CD4-positive, alpha-beta T cell treated with Interleukin-15 for 1 hour (primary cell): ENCODE results near the gene CHMP2A.

Source experiments
- DNase-seq: peaks from one replicate; pipeline ENCODE4 v3.0.0-alpha.2; 2020

CHMP2A gene

GRCh38 chr19:58569943-58570670 lies 15.2 kb upstream of the CHMP2A start:
- DNase-seq: peak; percentile 13

- peak; percentile 12 for DNase-seq
Measured at GRCh38 chr19:58569191-58569942, 14.5 kb upstream of the CHMP2A start.

GRCh38 chr19:58568453-58569130 lies 13.7 kb upstream of the CHMP2A start:
- peak; percentile 11 for DNase-seq

GRCh38 chr19:58566989-58567388 lies 12.1 kb upstream of the CHMP2A start:
- no peak for DNase-seq

GRCh38 chr19:58563823-58564222 lies 8.9 kb upstream of the CHMP2A start:
- no peak for DNase-seq

GRCh38 chr19:58563034-58563573 lies 8.2 kb upstream of the CHMP2A start:
- peak; percentile 56 for DNase-seq

- DNase-seq: peak; percentile 37
Measured at GRCh38 chr19:58562122-58563033, 7.5 kb upstream of the CHMP2A start.

- DNase-seq: no peak
Measured at GRCh38 chr19:58561373-58562121, 6.6 kb upstream of the CHMP2A start.

- DNase-seq: no peak
Measured at GRCh38 chr19:58560921-58561320, 6.0 kb upstream of the CHMP2A start.

- DNase-seq: no peak
Measured at GRCh38 chr19:58560007-58560887, 5.3 kb upstream of the CHMP2A start.

GRCh38 chr19:58559275-58560006 lies 4.5 kb upstream of the CHMP2A start:
- peak; percentile 87 for DNase-seq

GRCh38 chr19:58558623-58559274 lies 3.8 kb upstream of the CHMP2A start:
- DNase-seq: peak; percentile 99

GRCh38 chr19:58558066-58558622 lies 3.2 kb upstream of the CHMP2A start, which contains the start of gene UBE2M:
Gene UBE2M, minus strand, starts transcription at chr19:58558611. Its CDS starts 230 bp downstream, at chr19:58558381.
- DNase-seq: peak; percentile 59

GRCh38 chr19:58557221-58558065 lies 2.5 kb upstream of the CHMP2A start:
- no peak for DNase-seq

- DNase-seq: no peak
Measured at GRCh38 chr19:58556622-58557220, 1.8 kb upstream of the CHMP2A start.

GRCh38 chr19:58555920-58556621 lies 1.2 kb upstream of the CHMP2A start:
- no peak for DNase-seq
